ENCODE data around the gene G6PD. TPM values are rescaled to one million over a fixed set of nuclear protein-coding genes. Genes with fewer than 3 reads are reported as not detected.

Gene G6PD
- total and polyA plus RNA-seq, 7 experiments from 2014 or later: 3.9 to 74.3 (median 46.3) TPM

- no peak overlapping the region for H3K4me3 Mint-ChIP-seq
- Histone ChIP-seq H3K27me3 (ENCODE audit: control insufficient read depth in 2 of 2, insufficient read depth in 2 of 2, low read length in 2 of 2) (no peaks in the 10 kb centered on the region), H3K36me3 (ENCODE audit: control insufficient read depth in 2 of 3, insufficient read depth in 3 of 3, low read length in 3 of 3) (peaks cover 0 to 23% (median 0%) of the 10 kb centered on the region in 3 experiments), H3K9me3 (ENCODE audit: control insufficient read depth in 2 of 3, low read length in 3 of 3) (no peaks in the 10 kb centered on the region), H3K4me1 (ENCODE audit: control insufficient read depth in 2 of 2, insufficient read depth in 2 of 2, low read length in 2 of 2) (peaks cover 5 to 23% of the 10 kb centered on the region in 2 donors), H3K27ac (ENCODE audit: low read depth, low read length) (no peak overlapping the region), H3K4me3 (ENCODE audit: low read length) (no peak overlapping the region)
- DNase-seq (no peak), ATAC-seq (no peak)
- peaks cover 7 to 28% (median 20%) of the 10 kb centered on the region in 7 donors for H3K4me1 Mint-ChIP-seq
- H3K27me3 Mint-ChIP-seq: no peaks in the 10 kb centered on the region
- POLR2A ChIA-PET: no interaction called here
- CTCF ChIA-PET: no interaction called here
- intact Hi-C loops (cut with micrococcal nuclease): loop anchor here in 1 of 2 donors (5.0 kb wide), 1 partner anchor 132 kb away; the partner anchor contains the start of gene RPL10
- H3K27ac Mint-ChIP-seq: no peak overlapping the region
- peaks cover 0 to 2% (median 0%) of the 10 kb centered on the region in 11 donors for H3K9me3 Mint-ChIP-seq
- H3K36me3 Mint-ChIP-seq: peaks cover 0 to 6% (median 0%) of the 10 kb centered on the region in 5 donors
Observed at GRCh38 chrX:154529206-154529612, 17.4 kb downstream of the G6PD start.

DNA sequence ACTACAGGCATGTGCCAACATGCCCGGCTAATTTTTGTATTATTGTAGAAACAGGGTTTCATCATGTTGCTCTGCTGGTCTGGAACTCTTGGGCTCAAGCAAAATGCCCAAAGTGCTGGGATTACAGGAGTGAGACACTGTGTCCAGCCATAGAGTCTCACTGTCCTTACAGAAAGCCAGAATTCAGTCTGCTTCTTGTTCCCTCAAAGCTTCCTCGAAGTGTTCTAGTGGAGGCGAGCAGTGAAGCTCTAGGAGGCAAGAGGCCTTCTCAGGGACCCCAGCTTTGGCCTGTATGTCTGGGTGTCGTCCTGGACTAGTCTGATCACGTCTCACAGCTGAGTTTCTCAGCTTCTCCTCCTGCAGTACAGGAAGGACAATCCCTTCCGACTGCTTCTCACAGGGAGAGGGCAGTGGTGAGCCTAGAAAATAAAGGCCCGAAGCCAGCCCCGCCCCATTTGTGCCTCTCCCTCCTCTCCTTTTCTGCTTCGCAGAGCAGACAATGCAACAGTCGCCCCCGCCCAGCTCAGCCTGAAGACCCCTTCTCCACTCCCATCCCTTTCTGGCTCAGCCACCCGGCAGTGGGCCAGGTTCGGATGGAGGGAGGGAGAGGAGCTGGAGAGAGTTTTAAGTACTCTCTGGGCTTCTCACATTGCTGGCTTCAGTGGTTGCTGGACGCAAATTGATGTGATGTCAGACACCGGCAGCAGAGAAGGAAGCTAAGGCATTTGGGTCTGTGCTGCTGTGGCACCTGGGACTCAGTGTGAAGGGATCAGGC is 19.6 kb downstream of the G6PD start:
- peak; percentile 93 for ATAC-seq
- no peaks in the 10 kb centered on the region for H3K27me3 Mint-ChIP-seq
- peaks cover 7 to 28% (median 20%) of the 10 kb centered on the region in 7 donors for H3K4me1 Mint-ChIP-seq
- Histone ChIP-seq H3K27me3 (ENCODE audit: control insufficient read depth in 2 of 2, insufficient read depth in 2 of 2, low read length in 2 of 2) (no peaks in the 10 kb centered on the region), H3K36me3 (ENCODE audit: control insufficient read depth in 2 of 3, insufficient read depth in 3 of 3, low read length in 3 of 3) (peaks cover 0 to 4% (median 0%) of the 10 kb centered on the region in 3 experiments), H3K4me3 (ENCODE audit: low read length) (no peak overlapping the region), H3K4me1 (ENCODE audit: control insufficient read depth in 2 of 2, insufficient read depth in 2 of 2, low read length in 2 of 2) (peaks cover 5 to 23% of the 10 kb centered on the region in 2 donors), H3K27ac (ENCODE audit: low read depth, low read length) (peak overlapping the region; percentile 50), H3K9me3 (ENCODE audit: control insufficient read depth in 2 of 3, low read length in 3 of 3) (no peaks in the 10 kb centered on the region)
- peaks cover 0 to 2% (median 0%) of the 10 kb centered on the region in 11 donors for H3K9me3 Mint-ChIP-seq
- POLR2A ChIA-PET: interaction anchor here (0.7 to 1.9 kb wide), 11 partner anchors 10 to 531 kb away, joined by 3 to 13 read pairs (median 5); partner anchors contain the start of genes G6PD, IKBKG, PLXNA3 and RPL10
- peak overlapping the region in 8 of 10 donors; percentile 28 to 72 (median 43) for H3K4me3 Mint-ChIP-seq
- H3K36me3 Mint-ChIP-seq: peaks cover 0 to under 1% (median 0%) of the 10 kb centered on the region in 5 donors
- intact Hi-C loops (cut with micrococcal nuclease): loop anchor here (1.0 to 5.0 kb wide), 3 partner anchors 11 to 130 kb away; partner anchors contain the start of genes FAM3A (in 2 of the 2), LAGE3 (in 1 of the 2) and RPL10 (in 1 of the 2)
- peak in 8 of 9 donors; percentile 29 to 55 (median 46) for DNase-seq
- CTCF ChIA-PET: interaction anchor here (0.9 to 2.1 kb wide), 7 partner anchors 10 to 1586 kb away, joined by 3 to 7 read pairs (median 4); no protein-coding TSS in a partner anchor
- H3K27ac Mint-ChIP-seq: peak overlapping the region; percentile 38 to 85 (median 80)

DNA sequence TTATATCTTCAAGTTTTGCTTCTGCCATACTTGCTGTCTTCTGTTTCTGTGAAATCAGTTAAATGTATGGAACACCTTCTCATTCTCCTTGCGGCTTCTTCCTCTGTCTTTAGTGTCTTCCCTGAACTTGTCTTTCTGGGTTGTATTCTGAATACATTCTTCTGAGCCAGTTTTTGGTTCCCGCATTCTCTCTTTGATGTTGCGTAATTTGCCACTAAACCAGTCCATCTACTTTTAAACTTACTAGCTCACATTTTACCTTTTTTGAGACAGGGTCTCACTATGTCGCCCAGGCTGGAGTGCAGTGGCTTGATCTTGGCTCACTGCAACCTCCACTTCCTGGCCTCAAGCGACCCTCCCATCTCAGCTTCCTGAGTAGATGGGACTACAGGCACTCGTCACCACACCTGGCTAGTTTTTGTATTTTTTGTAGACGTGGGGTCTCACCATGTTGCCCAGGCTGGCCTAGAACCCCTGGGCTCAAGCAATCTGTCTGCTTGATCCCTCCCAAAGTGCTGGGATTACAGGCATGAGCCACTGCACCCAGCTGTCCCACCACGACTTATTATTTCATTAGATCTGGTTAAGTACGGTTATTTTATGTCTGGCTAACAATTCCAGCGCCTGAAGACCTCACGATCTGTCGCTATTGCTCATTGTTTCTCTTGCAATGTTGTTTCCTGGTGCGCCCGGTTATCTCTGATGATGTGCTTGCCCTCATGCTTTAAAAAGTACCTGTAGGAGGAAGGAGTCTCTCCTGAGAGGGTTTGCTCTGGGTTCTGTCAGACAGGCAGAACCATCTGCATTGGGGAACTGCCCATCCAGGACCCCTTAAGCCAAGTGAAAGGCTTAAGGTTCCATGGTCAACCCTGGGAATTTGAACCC is 20.8 kb downstream of the G6PD start:
- peaks cover 5 to 23% of the 10 kb centered on the region in 2 donors for H3K4me1 ChIP-seq (ENCODE audit: control insufficient read depth in 2 of 2, insufficient read depth in 2 of 2, low read length in 2 of 2)
- ChIA-PET CTCF (interaction anchor here (0.7 to 1.6 kb wide), 4 partner anchors 11 to 153 kb away, joined by 3 to 4 read pairs (median 3); no protein-coding TSS in a partner anchor), POLR2A (interaction anchor here (0.6 to 1.4 kb wide), 2 partner anchors 10 to 36 kb away, joined by 3 read pairs; partner anchors contain the start of gene FAM3A)
- no peak for ATAC-seq
- Mint-ChIP-seq H3K4me1 (peaks cover 7 to 28% (median 20%) of the 10 kb centered on the region in 7 donors), H3K36me3 (no peaks in the 10 kb centered on the region), H3K4me3 (peak overlapping the region; percentile 27 to 75 (median 66)), H3K9me3 (peaks cover 0 to 2% (median 0%) of the 10 kb centered on the region in 11 donors), H3K27me3 (no peaks in the 10 kb centered on the region), H3K27ac (peak overlapping the region; percentile 33 to 89 (median 80))
- no peak for DNase-seq
- no peaks in the 10 kb centered on the region for H3K27me3 ChIP-seq (ENCODE audit: control insufficient read depth in 2 of 2, insufficient read depth in 2 of 2, low read length in 2 of 2)
- H3K27ac ChIP-seq (ENCODE audit: low read depth, low read length): no peak overlapping the region
- no peaks in the 10 kb centered on the region for H3K9me3 ChIP-seq (ENCODE audit: control insufficient read depth in 2 of 3, low read length in 3 of 3)
- no peaks in the 10 kb centered on the region for H3K36me3 ChIP-seq (ENCODE audit: control insufficient read depth in 2 of 3, insufficient read depth in 3 of 3, low read length in 3 of 3)
- H3K4me3 ChIP-seq (ENCODE audit: low read length): no peak overlapping the region
- intact Hi-C loops (cut with micrococcal nuclease): loop anchor here (2.0 to 5.0 kb wide), 2 partner anchors 47 to 129 kb away; partner anchors contain the start of genes LAGE3 (in 1 of the 2) and RPL10 (in 1 of the 2)

DNA sequence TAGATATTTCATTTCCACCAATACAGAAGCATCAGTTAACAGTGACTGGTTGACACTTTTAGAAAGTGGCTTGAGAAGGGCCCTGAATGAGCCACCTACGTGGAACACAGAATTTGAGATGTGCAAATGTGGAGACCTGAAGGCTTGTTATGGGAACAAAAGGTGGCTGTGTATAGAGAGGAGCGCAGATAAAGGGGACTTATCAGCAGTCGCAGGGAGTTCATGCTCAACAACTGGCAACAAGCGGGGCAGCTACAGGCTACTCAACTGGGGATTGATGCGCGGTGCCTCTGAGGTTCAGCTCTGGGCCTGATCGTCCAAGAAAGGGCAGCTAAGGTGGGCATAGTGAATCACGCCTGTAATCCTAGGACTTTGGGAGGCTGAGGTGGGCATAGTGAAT is 27.3 kb downstream of the G6PD start:
- H3K4me1 Mint-ChIP-seq: peaks cover 0 to 14% (median 11%) of the 10 kb centered on the region in 7 donors
- no peak overlapping the region for H3K4me3 ChIP-seq (ENCODE audit: low read length)
- DNase-seq (no peak), ATAC-seq (no peak)
- no peak overlapping the region for H3K4me3 Mint-ChIP-seq
- H3K27ac Mint-ChIP-seq: no peak overlapping the region
- H3K27me3 Mint-ChIP-seq: no peaks in the 10 kb centered on the region
- no peak overlapping the region for H3K27ac ChIP-seq (ENCODE audit: low read depth, low read length)
- peaks cover 0 to 7% of the 10 kb centered on the region in 2 donors for H3K4me1 ChIP-seq (ENCODE audit: control insufficient read depth in 2 of 2, insufficient read depth in 2 of 2, low read length in 2 of 2)
- H3K27me3 ChIP-seq (ENCODE audit: control insufficient read depth in 2 of 2, insufficient read depth in 2 of 2, low read length in 2 of 2): no peaks in the 10 kb centered on the region
- intact Hi-C loops (cut with micrococcal nuclease): loop anchor here in 1 of 2 donors (10.0 kb wide), 1 partner anchor 145 kb away; the partner anchor contains the start of genes EMD and FLNA
- peaks cover 0 to 3% (median 0%) of the 10 kb centered on the region in 11 donors for H3K9me3 Mint-ChIP-seq
- no peaks in the 10 kb centered on the region for H3K9me3 ChIP-seq (ENCODE audit: control insufficient read depth in 2 of 3, low read length in 3 of 3)
- ChIA-PET CTCF (no interaction called here), POLR2A (interaction anchor here (1.3 kb wide), 1 partner anchor 145 kb away, joined by 5 read pairs; the partner anchor contains the start of gene FLNA)
- H3K36me3 Mint-ChIP-seq: no peaks in the 10 kb centered on the region
- no peaks in the 10 kb centered on the region for H3K36me3 ChIP-seq (ENCODE audit: control insufficient read depth in 2 of 3, insufficient read depth in 3 of 3, low read length in 3 of 3)

DNA sequence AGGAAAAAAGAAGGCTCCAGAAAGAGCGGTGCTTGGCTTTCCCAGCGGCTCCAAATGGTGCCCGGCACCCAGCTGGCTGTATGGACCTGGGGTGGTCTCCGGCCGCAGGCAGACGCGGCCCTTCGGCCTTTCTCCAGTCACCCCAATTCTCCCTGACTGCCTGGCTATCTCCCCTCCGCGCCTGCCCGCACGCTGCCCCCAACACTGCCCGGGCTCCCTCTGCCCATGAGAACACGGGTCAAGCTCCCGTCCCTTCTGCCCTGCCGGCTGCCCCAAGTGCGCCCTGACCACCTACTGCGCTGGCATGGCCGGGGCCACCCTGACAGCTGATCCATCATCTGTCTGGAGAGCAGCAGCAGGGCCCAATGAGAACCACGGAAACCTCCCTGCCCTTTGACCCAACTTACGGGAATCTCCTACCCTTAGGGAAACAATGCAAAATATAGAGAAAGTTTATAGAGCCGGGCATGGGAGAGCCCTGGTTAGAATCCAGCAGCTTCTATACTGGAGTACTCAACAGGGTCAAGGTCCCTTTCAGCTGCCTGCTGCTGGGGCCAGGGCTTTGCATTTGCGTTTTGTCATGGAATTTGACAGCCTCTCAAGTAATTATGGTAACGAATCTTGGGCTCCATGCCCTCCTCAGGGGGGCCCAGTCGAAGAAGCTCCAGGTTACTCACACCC is 29.4 kb downstream of the G6PD start:
- Mint-ChIP-seq H3K9me3 (peaks cover 0 to 3% (median 0%) of the 10 kb centered on the region in 11 donors), H3K4me3 (peak overlapping the region in 5 of 10 donors; percentile 9 to 87 (median 84)), H3K27me3 (no peaks in the 10 kb centered on the region), H3K36me3 (peaks cover 0 to 6% (median 3%) of the 10 kb centered on the region in 5 donors), H3K27ac (peak overlapping the region in 5 of 9 donors; percentile 8 to 95 (median 56)), H3K4me1 (peaks cover 10 to 24% (median 20%) of the 10 kb centered on the region in 7 donors)
- POLR2A ChIA-PET: interaction anchor here (0.6 to 5.5 kb wide), 13 partner anchors 7 to 155 kb away, joined by 3 to 69 read pairs (median 4); partner anchors contain the start of genes PLXNA3, RPL10, SLC10A3 and UBL4A
- Histone ChIP-seq H3K27ac (ENCODE audit: low read depth, low read length) (no peak overlapping the region), H3K4me3 (ENCODE audit: low read length) (peak overlapping the region; percentile 62), H3K4me1 (ENCODE audit: control insufficient read depth in 2 of 2, insufficient read depth in 2 of 2, low read length in 2 of 2) (peaks cover 6 to 7% of the 10 kb centered on the region in 2 donors), H3K9me3 (ENCODE audit: control insufficient read depth in 2 of 3, low read length in 3 of 3) (no peaks in the 10 kb centered on the region), H3K27me3 (ENCODE audit: control insufficient read depth in 2 of 2, insufficient read depth in 2 of 2, low read length in 2 of 2) (no peaks in the 10 kb centered on the region), H3K36me3 (ENCODE audit: control insufficient read depth in 2 of 3, insufficient read depth in 3 of 3, low read length in 3 of 3) (no peaks in the 10 kb centered on the region)
- intact Hi-C loops (cut with micrococcal nuclease): loop anchor here (2.0 to 10.0 kb wide), 4 partner anchors 38 to 546 kb away; partner anchors contain the start of genes EMD (in 1 of the 2), FLNA (in 1 of the 2), GDI1 (in 1 of the 2) and HCFC1 (in 1 of the 2)
- CTCF ChIA-PET: interaction anchor here (1.3 to 1.6 kb wide), 2 partner anchors 10 to 26 kb away, joined by 6 to 7 read pairs; partner anchors contain the start of gene SLC10A3
- DNase-seq: no peak
- no peak for ATAC-seq

All from naive thymus-derived CD4-positive, alpha-beta T cell (primary cell).